OCI-LY7 (cell line): ENCODE measurements around the gene ABCB8. TPM values are rescaled to one million over a fixed set of nuclear protein-coding genes. Genes with fewer than 3 reads are reported as not detected.

Experiments
- BruUV-seq: library from RNA; stranded (reverse); fragments of 400-500 nt; replicated peaks from 2 replicates; lab custom pipeline; 2021; lab: Mats Ljungman, UMichigan
- CTCF ChIA-PET: fragments of 300-600 bp; sonication (Branson Sonifier 250); formaldehyde crosslinking; loops from one replicate; lab custom pipeline; 2022; ENCODE audit warnings: antibody characterized with exemption; ENCODE audit not compliant: unreplicated experiment; lab: Charles Lee
- POLR2A ChIA-PET: fragments of 300-600 bp; sonication (Branson Sonifier 250); formaldehyde crosslinking; loops from one replicate; lab custom pipeline; 2022; ENCODE audit warnings: antibody characterized with exemption; lab: Charles Lee
- DNase-seq: peaks from one replicate; pipeline ENCODE4 v3.0.0-alpha.2; 2015; ENCODE audit warnings: low spot score
- H2AFZ ChIP-seq: fragments of 200-600 bp; sonication (generic), shearing (Covaris generic); 2 replicates; pipeline ENCODE4 v1.6.1; 2014; ENCODE audit warnings: mild to moderate bottlenecking, antibody characterized with exemption, low read length, moderate library complexity
- H3K27ac ChIP-seq: fragments of 200-600 bp; sonication (generic); 2 replicates; pipeline ENCODE4 v1.5.1; 2014; ENCODE audit warnings: mixed run types, low read depth, mild to moderate bottlenecking, moderate library complexity, low read length, inconsistent platforms; ENCODE audit not compliant: poor library complexity, severe bottlenecking
- H3K36me3 ChIP-seq: fragments of 200-600 bp; sonication (generic); 2 replicates; pipeline ENCODE4 v1.6.1; 2014; ENCODE audit warnings: mild to moderate bottlenecking, antibody characterized with exemption, low read length, moderate library complexity, mixed read lengths; ENCODE audit not compliant: insufficient read depth
- H3K4me1 ChIP-seq: fragments of 200-600 bp; sonication (generic); 2 replicates; pipeline ENCODE4 v1.5.1; 2014; ENCODE audit warnings: mild to moderate bottlenecking, low read length; ENCODE audit not compliant: insufficient read depth, poor library complexity, severe bottlenecking
- H3K4me2 ChIP-seq: fragments of 200-600 bp; sonication (generic); 2 replicates; pipeline ENCODE4 v1.6.1; 2014; ENCODE audit warnings: mild to moderate bottlenecking, low read length
- H3K4me3 ChIP-seq: fragments of 200-600 bp; sonication (generic); 2 replicates; pipeline ENCODE4 v1.5.1; 2014; ENCODE audit warnings: mild to moderate bottlenecking, low read depth, low read length; ENCODE audit not compliant: poor library complexity, severe bottlenecking
- H3K79me2 ChIP-seq: fragments of 200-600 bp; sonication (generic); 2 replicates; pipeline ENCODE4 v1.6.1; 2016; ENCODE audit warnings: low read depth, mild to moderate bottlenecking, low read length, moderate library complexity, mixed read lengths; ENCODE audit not compliant: insufficient read depth
- H3K9me2 ChIP-seq: fragments of 200-600 bp; sonication (generic); 2 replicates; pipeline ENCODE4 v1.6.1; 2016; ENCODE audit warnings: mild to moderate bottlenecking, low read length, mixed read lengths; ENCODE audit not compliant: insufficient read depth
- H3K9me3 ChIP-seq: fragments of 200-600 bp; sonication (generic); 2 replicates; pipeline ENCODE4 v1.6.1; 2014; ENCODE audit warnings: mild to moderate bottlenecking, mixed run types, low read length, mixed read lengths
- H4K20me1 ChIP-seq: fragments of 200-600 bp; sonication (generic); 2 replicates; pipeline ENCODE4 v1.6.1; 2014; ENCODE audit warnings: mild to moderate bottlenecking, antibody characterized with exemption, low read length, moderate library complexity, mixed read lengths; ENCODE audit not compliant: insufficient read depth
- CTCF ChIP-seq: fragments of 200-600 bp; sonication (generic); conservative IDR thresholded peaks from 2 replicates; pipeline ENCODE4 v1.5.1; 2014; ENCODE audit warnings: mild to moderate bottlenecking, antibody characterized with exemption, low read length, moderate library complexity, mixed read lengths
- EZH2phosphoT487 ChIP-seq: fragments of 200-600 bp; sonication (generic); IDR thresholded peaks from 2 replicates; pipeline ENCODE4 v1.6.1; 2018; ENCODE audit warnings: low read depth, borderline replicate concordance, mild to moderate bottlenecking, mixed run types, antibody characterized with exemption, low read length, moderate library complexity, mixed read lengths
- intact Hi-C: fragments of 100-400 bp; cut with micrococcal nuclease; formaldehyde crosslinking; loops from one replicate; pipeline ENCODE4 v1.10.0; 2022; ENCODE audit not compliant: unreplicated experiment
- total RNA-seq, 2 experiments: library from RNA; depleted of rRNA in 1 of 2; stranded (reverse); fragments of >200 nt in 1 of 2; shearing (Covaris generic) in 1 of 2; gene quantifications; 2 replicates each; pipeline ENCODE4 v1.2.3, GENCODE V29; 2014 to 2022

The ABCB8 gene
- total RNA-seq, 2 experiments from 2014 or later: 32.0 to 64.7 TPM

DNA sequence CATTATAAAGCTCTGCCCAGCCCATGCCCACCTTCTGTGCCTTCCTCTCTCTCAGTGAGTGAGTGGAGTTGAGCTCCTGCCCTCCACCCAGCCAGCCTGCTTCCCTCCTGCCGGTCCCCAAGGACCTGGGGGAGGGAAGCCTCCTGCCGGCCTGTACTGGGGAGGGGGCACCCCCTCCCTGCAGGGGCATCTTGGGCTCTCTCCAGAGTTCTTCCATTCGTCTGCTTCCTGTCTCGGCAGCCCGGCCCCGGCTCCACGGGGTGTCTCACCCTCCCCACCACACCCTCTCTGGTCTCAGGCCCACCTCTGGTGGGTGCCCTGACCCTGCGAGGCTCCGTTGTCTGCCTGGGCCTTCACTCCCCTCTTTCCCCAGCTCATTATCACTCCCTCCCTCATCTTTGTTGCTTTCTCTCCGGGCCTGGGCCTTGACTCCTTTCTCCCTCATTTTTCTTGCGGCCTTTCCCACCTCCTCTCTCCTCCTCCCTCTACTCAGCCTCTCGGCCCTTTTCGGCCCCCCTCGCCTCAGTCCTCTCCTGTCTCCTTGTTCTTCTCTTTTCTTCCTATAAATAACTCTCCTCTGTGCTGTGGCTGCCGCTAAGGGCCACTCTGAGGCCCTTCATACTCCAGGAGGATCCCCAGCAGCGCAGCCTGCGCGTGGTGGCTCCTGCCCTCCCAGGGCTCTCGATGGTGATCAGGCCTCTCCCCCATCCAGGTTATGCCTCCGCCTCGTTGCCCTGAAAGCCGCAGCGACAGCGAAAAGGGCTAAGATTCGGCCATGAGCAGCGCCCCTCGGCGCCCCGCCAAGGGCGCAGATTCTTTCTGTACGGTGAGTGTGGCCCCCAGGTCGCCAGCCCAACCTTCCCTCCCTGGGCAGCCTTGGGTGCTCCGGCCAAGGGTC lies 33.2 kb downstream of the ABCB8 start:
- intact Hi-C loops: no loop called here
- no peaks in the 10 kb centered on the region for H3K9me2 ChIP-seq
- no TSS peak for BruUV-seq
- H3K4me1 ChIP-seq: peaks cover 33% of the 10 kb centered on the region
- peaks cover 14% of the 10 kb centered on the region; the same call in 1 of the 2 replicates for H3K79me2 ChIP-seq
- H3K4me3 ChIP-seq: peak overlapping the region; percentile 98
- CTCF ChIA-PET: no interaction called here
- H4K20me1 ChIP-seq: no peaks in the 10 kb centered on the region
- no peak for DNase-seq
- POLR2A ChIA-PET: interaction anchor here (0.9 kb wide), 1 partner anchor 33 kb away, joined by 3 read pairs; the partner anchor contains the start of gene ABCB8
- peaks cover 23% of the 10 kb centered on the region for H3K36me3 ChIP-seq
- H3K27ac ChIP-seq: no peak overlapping the region
- H3K9me3 ChIP-seq: no peaks in the 10 kb centered on the region
- TF ChIP-seq CTCF (no peak), EZH2phosphoT487 (no peak)
- H2AFZ ChIP-seq: no peak overlapping the region
- H3K4me2 ChIP-seq: peak overlapping the region; percentile 98

DNA sequence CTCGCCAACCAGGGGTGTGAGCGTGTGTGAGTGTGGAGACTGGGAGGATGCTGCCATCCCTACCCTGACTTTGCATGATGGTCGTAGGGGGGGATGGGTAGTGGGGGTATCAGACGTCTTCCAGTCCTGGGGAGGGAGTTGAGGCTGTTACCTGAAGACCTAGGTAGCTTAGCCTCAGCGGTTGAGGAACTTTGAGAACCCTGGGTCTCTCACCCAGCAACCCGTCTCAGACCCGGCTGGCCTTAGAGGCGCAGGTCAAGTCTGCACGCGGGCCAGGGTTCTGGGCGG lies 33.8 kb downstream of the ABCB8 start:
- DNase-seq: no peak
- H3K4me2 ChIP-seq: no peak overlapping the region
- H3K79me2 ChIP-seq: peaks cover 14% of the 10 kb centered on the region; the same call in 1 of the 2 replicates
- POLR2A ChIA-PET: no interaction called here
- H3K9me3 ChIP-seq: no peaks in the 10 kb centered on the region
- H3K4me3 ChIP-seq: no peak overlapping the region
- peaks cover 29% of the 10 kb centered on the region for H3K36me3 ChIP-seq
- H2AFZ ChIP-seq: no peak overlapping the region
- H3K4me1 ChIP-seq: peaks cover 28% of the 10 kb centered on the region
- no peak overlapping the region for H3K27ac ChIP-seq
- no peaks in the 10 kb centered on the region for H3K9me2 ChIP-seq
- no peak for TF ChIP-seq EZH2phosphoT487
- no peak for TF ChIP-seq CTCF
- BruUV-seq: no TSS peak
- no peaks in the 10 kb centered on the region for H4K20me1 ChIP-seq
- CTCF ChIA-PET: no interaction called here
- intact Hi-C loops: no loop called here
